Measurements from ENCODE around the gene MPRIP. TPM values are rescaled to one million over a fixed set of nuclear protein-coding genes. Genes with fewer than 3 reads are reported as not detected.

The MPRIP gene
- total RNA-seq, 1 donor from 2014 or later = 863 TPM

DNA sequence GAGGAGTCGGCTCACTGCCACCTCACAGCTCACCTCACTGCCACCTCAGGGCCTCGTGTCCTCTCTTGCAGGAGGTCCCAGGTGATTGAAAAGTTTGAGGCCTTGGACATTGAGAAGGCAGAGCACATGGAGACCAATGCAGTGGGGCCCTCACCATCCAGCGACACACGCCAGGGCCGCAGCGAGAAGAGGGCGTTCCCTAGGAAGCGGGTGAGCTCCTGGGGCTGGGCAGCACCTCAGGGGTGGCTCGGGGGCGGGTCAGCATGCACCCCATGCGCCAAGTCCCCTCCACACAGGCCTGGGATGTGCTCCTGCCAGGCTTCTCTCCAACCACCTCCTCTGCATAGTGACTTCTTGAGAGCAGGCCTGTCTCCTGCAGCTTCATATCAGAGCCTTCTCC, 100.3 kb downstream of the MPRIP start:
- Mint-ChIP-seq H3K27ac (ENCODE audit: unreplicated experiment) (no peak overlapping the region), H3K27me3 (ENCODE audit: unreplicated experiment) (peaks cover 24% of the 10 kb centered on the region), H3K4me3 (ENCODE audit: unreplicated experiment) (peak overlapping the region; percentile 3), H3K36me3 (ENCODE audit: unreplicated experiment) (peaks cover 7% of the 10 kb centered on the region), H3K9me3 (ENCODE audit: unreplicated experiment) (peaks cover 34% of the 10 kb centered on the region), H3K4me1 (ENCODE audit: low read depth, unreplicated experiment) (peaks cover 14% of the 10 kb centered on the region)
- DNase-seq = no peak
- no peak for TF ChIP-seq CTCF (IDR thresholded peaks at IDR 0.05; ENCODE audit: partially characterized antibody, unreplicated experiment)

DNA sequence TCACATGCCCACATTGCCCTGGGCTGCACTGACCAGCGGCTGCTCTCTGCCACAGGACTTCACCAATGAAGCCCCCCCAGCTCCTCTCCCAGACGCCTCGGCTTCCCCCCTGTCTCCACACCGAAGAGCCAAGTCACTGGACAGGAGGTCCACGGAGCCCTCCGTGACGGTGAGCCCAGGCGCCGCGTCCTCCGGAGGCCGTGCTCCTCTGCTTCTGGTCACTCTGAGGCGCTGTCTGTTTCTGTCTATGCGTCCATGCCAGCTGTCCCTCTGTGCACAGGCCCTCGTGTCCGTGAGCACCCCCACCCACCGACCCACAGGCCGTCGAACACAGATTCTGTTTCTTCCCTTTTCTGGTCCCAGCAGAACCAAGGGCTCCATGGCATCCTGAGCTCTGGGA, 101.2 kb downstream of the MPRIP start:
- peaks cover 24% of the 10 kb centered on the region for H3K27me3 Mint-ChIP-seq (ENCODE audit: unreplicated experiment)
- no peak overlapping the region for H3K27ac Mint-ChIP-seq (ENCODE audit: unreplicated experiment)
- no peak for TF ChIP-seq CTCF (IDR thresholded peaks at IDR 0.05; ENCODE audit: partially characterized antibody, unreplicated experiment)
- H3K4me3 Mint-ChIP-seq (ENCODE audit: unreplicated experiment) = no peak overlapping the region
- peaks cover 7% of the 10 kb centered on the region for H3K36me3 Mint-ChIP-seq (ENCODE audit: unreplicated experiment)
- H3K4me1 Mint-ChIP-seq (ENCODE audit: low read depth, unreplicated experiment) = peaks cover 17% of the 10 kb centered on the region
- peaks cover 36% of the 10 kb centered on the region for H3K9me3 Mint-ChIP-seq (ENCODE audit: unreplicated experiment)
- no peak for DNase-seq

GRCh38 chr17:17144061-17144460, 101.8 kb downstream of the MPRIP start:
- Mint-ChIP-seq H3K36me3 (ENCODE audit: unreplicated experiment) (peaks cover 7% of the 10 kb centered on the region), H3K9me3 (ENCODE audit: unreplicated experiment) (peaks cover 37% of the 10 kb centered on the region), H3K27me3 (ENCODE audit: unreplicated experiment) (peaks cover 24% of the 10 kb centered on the region), H3K4me3 (ENCODE audit: unreplicated experiment) (no peak overlapping the region), H3K4me1 (ENCODE audit: low read depth, unreplicated experiment) (peaks cover 17% of the 10 kb centered on the region), H3K27ac (ENCODE audit: unreplicated experiment) (no peak overlapping the region)
- TF ChIP-seq CTCF (IDR thresholded peaks at IDR 0.05; ENCODE audit: partially characterized antibody, unreplicated experiment) = no peak
- no peak for DNase-seq

DNA sequence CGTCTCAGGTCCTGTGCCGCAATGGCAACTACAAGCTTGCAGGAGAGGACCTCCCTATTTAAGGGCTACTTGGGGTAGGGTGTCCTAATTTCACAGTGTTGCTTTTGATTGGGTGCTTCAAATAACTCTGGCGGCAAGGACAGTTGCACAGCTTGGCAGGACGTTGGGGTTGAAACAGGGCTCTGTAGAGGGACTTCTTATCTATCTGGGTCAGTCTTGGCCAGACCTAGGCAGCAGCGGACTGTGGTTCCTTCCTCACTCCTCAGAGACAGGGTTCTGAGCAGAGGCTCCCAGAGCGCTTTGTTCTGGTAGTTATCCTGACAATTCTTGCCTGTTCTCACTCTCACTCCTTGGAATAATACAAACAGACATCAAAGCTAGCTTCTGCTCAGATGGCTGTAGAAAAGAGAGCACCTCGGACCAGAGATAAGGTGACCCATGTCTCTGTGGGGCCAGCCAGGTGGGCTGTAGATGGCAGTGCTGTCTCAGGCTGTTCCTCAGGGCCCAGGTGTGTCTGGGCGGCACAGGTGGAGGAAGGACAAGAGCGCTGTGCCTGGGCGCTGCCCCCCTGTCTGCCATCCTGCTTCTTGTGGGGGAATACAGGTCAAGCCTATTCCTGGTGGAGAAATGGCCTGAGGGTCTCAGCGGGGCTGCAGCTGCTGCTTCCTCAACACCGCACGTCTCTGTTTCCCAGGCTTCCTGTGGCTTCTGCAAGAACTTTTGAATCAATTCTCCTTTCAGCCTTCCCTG, 102.8 kb downstream of the MPRIP start:
- Mint-ChIP-seq H3K27me3 (ENCODE audit: unreplicated experiment) (peaks cover 24% of the 10 kb centered on the region), H3K36me3 (ENCODE audit: unreplicated experiment) (peaks cover 7% of the 10 kb centered on the region), H3K27ac (ENCODE audit: unreplicated experiment) (peak overlapping the region; percentile 68), H3K4me1 (ENCODE audit: low read depth, unreplicated experiment) (peaks cover 19% of the 10 kb centered on the region), H3K9me3 (ENCODE audit: unreplicated experiment) (peaks cover 36% of the 10 kb centered on the region), H3K4me3 (ENCODE audit: unreplicated experiment) (no peak overlapping the region)
- no peak for DNase-seq
- no peak for TF ChIP-seq CTCF (IDR thresholded peaks at IDR 0.05; ENCODE audit: partially characterized antibody, unreplicated experiment)

GRCh38 chr17:17146786-17147406, 104.6 kb downstream of the MPRIP start:
- TF ChIP-seq CTCF (IDR thresholded peaks at IDR 0.05; ENCODE audit: partially characterized antibody, unreplicated experiment) = no peak
- no peak overlapping the region for H3K4me3 Mint-ChIP-seq (ENCODE audit: unreplicated experiment)
- H3K27ac Mint-ChIP-seq (ENCODE audit: unreplicated experiment) = peak overlapping the region; percentile 55
- H3K9me3 Mint-ChIP-seq (ENCODE audit: unreplicated experiment) = peaks cover 29% of the 10 kb centered on the region
- peaks cover 20% of the 10 kb centered on the region for H3K27me3 Mint-ChIP-seq (ENCODE audit: unreplicated experiment)
- peaks cover 11% of the 10 kb centered on the region for H3K4me1 Mint-ChIP-seq (ENCODE audit: low read depth, unreplicated experiment)
- H3K36me3 Mint-ChIP-seq (ENCODE audit: unreplicated experiment) = peaks cover 4% of the 10 kb centered on the region
- no peak for DNase-seq
